ENCODE data around the gene EME1. TPM values are rescaled to one million over a fixed set of nuclear protein-coding genes. Genes with fewer than 3 reads are reported as not detected.
A peak's percentile ranks its signal among the peaks of the same experiment; 100 is the strongest.

The EME1 gene
- total and polyA plus RNA-seq, 10 of the 15 experiments (the other 5 are each of a cell fraction or from before 2014, with no cell fraction given) = 13.8 to 40.5 (median 22.0) TPM

DNA sequence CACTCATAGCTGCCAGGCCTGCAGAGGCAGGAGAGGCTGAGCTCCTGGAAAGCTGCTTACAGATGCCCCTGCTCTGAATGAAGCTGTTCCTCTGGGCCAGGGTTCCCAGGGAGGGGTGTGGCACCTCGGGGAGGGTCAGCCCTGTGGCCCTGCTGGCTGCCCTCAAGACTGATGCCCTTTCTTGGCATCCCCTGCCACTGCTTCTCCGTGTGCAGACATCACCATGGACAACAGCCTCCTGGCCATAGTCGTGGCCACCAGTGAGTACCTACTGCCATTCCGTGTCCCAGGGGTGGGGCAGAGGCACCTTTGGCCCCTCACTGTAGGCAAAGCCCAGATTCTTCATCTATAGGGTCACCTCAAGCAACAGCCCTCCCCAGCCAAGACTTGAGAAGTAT lies 9.0 kb upstream of the EME1 start:
- H3K27ac ChIP-seq (ENCODE audit: control insufficient read depth, insufficient read depth) = no peak overlapping the region
- H4K20me1 ChIP-seq (ENCODE audit: control insufficient read depth, insufficient read depth) = no peaks in the 10 kb centered on the region
- H3K4me2 ChIP-seq (ENCODE audit: control insufficient read depth, insufficient read depth) = no peak overlapping the region
- no peak overlapping the region for H3K4me3 ChIP-seq
- TF ChIP-seq POLR2AphosphoS5 (IDR thresholded peaks at IDR 0.05; ENCODE audit: low read length) = peak; percentile 5; the same call in 1 of the 2 replicates
- TF ChIP-seq RFX5 (IDR thresholded peaks at IDR 0.05; ENCODE audit: low read depth, low read length) = no peak
- TF ChIP-seq NFYB (IDR thresholded peaks at IDR 0.05; ENCODE audit: insufficient read depth, low read depth, low read length) = 0 out of 2 replicates have a peak, but pooled peaks have one; percentile 17
- ATAC-seq (no peak), FAIRE-seq (no peak), DNase-seq (ENCODE audit: low read depth, low spot score) (no peak)
- no peaks in the 10 kb centered on the region for H3K9me3 ChIP-seq (replicated peaks; ENCODE audit: control insufficient read depth, insufficient read depth, low read length)
- H3K79me2 ChIP-seq (ENCODE audit: control insufficient read depth, insufficient read depth, low read length) = no peaks in the 10 kb centered on the region; the same call in 1 of the 2 replicates
- POLR2A ChIA-PET = interaction anchor here (2.3 kb wide), 1 partner anchor 33 kb away, joined by 9 read pairs; the partner anchor contains the start of gene LRRC59
- H2AFZ ChIP-seq (ENCODE audit: control insufficient read depth, low read depth, low read length) = no peak overlapping the region
- H3K36me3 ChIP-seq (ENCODE audit: control insufficient read depth in 2 of 2, insufficient read depth in 2 of 2, low read length in 1 of 2) = peaks cover 15 to 23% of the 10 kb centered on the region in 2 experiments; a peak in 3 of 4 replicates
- SMC1A ChIA-PET (ENCODE audit: uncharacterized antibody, unreplicated experiment) = interaction anchor here (1.9 kb wide), 1 partner anchor 47 kb away, joined by 9 read pairs; no protein-coding TSS in a partner anchor
- CTCF ChIA-PET = interaction anchor here (0.9 to 4.5 kb wide), 7 partner anchors 15 to 115 kb away, joined by 3 to 68 read pairs (median 18); partner anchors contain the start of genes LRRC59, RSAD1 and XYLT2
- H3K4me1 ChIP-seq (ENCODE audit: control insufficient read depth, insufficient read depth, low read length) = no peaks in the 10 kb centered on the region
- WGBS (ENCODE audit: insufficient coverage, insufficient replicate concordance, low lambda C conversion rate, missing lambda C conversion rate) = 53% methylated on average over 3 of the region's 4 CpGs
- in situ Hi-C loops (cut with MboI) (loop anchor here (5.0 kb wide), 1 partner anchor 48 kb away; no protein-coding TSS in a partner anchor), intact Hi-C loops (cut with micrococcal nuclease; ENCODE audit: unreplicated experiment) (no loop called here)
- RAD21 ChIA-PET (ENCODE audit: unreplicated experiment) = interaction anchor here (3.0 kb wide), 1 partner anchor 33 kb away, joined by 32 read pairs; the partner anchor contains the start of gene LRRC59
- H3K27me3 ChIP-seq (replicated peaks in 1 of 2; ENCODE audit: control insufficient read depth in 2 of 2, insufficient read depth in 2 of 2, low read length in 1 of 2) = no peaks in the 10 kb centered on the region
- BruUV-seq (replicated peaks) = no TSS peak
- no peak overlapping the region for H3K9ac ChIP-seq (ENCODE audit: control insufficient read depth, insufficient read depth, low read length)

DNA sequence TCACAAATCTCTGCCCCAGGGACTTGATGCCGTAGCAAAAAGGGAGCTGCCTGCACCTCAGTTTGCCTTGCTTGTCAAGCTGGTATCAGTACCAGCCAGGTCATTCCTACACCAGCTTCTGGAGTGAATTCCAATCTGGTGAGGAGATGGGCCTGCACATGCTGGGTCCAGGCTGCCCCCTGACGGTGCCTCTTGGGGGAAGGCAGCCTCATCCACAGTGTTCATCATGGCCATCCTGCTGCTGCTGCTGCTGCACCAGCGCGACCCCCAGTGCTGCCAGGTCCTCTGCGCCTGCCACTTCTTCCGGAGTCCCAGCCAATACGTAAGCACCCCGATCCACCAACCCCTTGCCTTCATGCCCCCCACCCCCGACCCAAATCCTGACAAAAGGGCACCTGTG lies 8.3 kb upstream of the EME1 start:
- ChIA-PET RAD21 (ENCODE audit: unreplicated experiment) (no interaction called here), CTCF (interaction anchor here (0.6 to 2.2 kb wide), 5 partner anchors 24 to 103 kb away, joined by 3 to 9 read pairs (median 3); partner anchors contain the start of gene LRRC59), SMC1A (ENCODE audit: uncharacterized antibody, unreplicated experiment) (no interaction called here), POLR2A (interaction anchor here (2.3 kb wide), 1 partner anchor 32 kb away, joined by 9 read pairs; the partner anchor contains the start of gene LRRC59)
- Histone ChIP-seq H3K27me3 (replicated peaks in 1 of 2; ENCODE audit: control insufficient read depth in 2 of 2, insufficient read depth in 2 of 2, low read length in 1 of 2) (no peaks in the 10 kb centered on the region), H3K4me3 (no peak overlapping the region), H3K9ac (ENCODE audit: control insufficient read depth, insufficient read depth, low read length) (no peak overlapping the region), H4K20me1 (ENCODE audit: control insufficient read depth, insufficient read depth) (no peaks in the 10 kb centered on the region), H3K9me3 (replicated peaks; ENCODE audit: control insufficient read depth, insufficient read depth, low read length) (no peaks in the 10 kb centered on the region), H3K4me1 (ENCODE audit: control insufficient read depth, insufficient read depth, low read length) (no peaks in the 10 kb centered on the region), H3K79me2 (ENCODE audit: control insufficient read depth, insufficient read depth, low read length) (no peaks in the 10 kb centered on the region; the same call in 1 of the 2 replicates), H3K36me3 (ENCODE audit: control insufficient read depth in 2 of 2, insufficient read depth in 2 of 2, low read length in 1 of 2) (peaks cover 21 to 24% of the 10 kb centered on the region in 2 experiments), H3K4me2 (ENCODE audit: control insufficient read depth, insufficient read depth) (no peak overlapping the region), H2AFZ (ENCODE audit: control insufficient read depth, low read depth, low read length) (no peak overlapping the region), H3K27ac (ENCODE audit: control insufficient read depth, insufficient read depth) (no peak overlapping the region)
- 85% methylated on average over 9 of the region's 9 CpGs for WGBS (ENCODE audit: insufficient coverage, insufficient replicate concordance, low lambda C conversion rate, missing lambda C conversion rate)
- DNase-seq (ENCODE audit: low read depth, low spot score) (no peak), FAIRE-seq (no peak), ATAC-seq (no peak)
- intact Hi-C loops (cut with micrococcal nuclease; ENCODE audit: unreplicated experiment) (no loop called here), in situ Hi-C loops (cut with MboI) (loop anchor here (5.0 kb wide), 1 partner anchor 48 kb away; no protein-coding TSS in a partner anchor)
- no TSS peak for BruUV-seq (replicated peaks)
- no peak for TF ChIP-seq RB1 (IDR thresholded peaks at IDR 0.05; ENCODE audit: borderline replicate concordance)
- peak; percentile 42; the same call in 1 of the 2 replicates for TF ChIP-seq POLR2A (IDR thresholded peaks at IDR 0.05; ENCODE audit: low read depth, low read length)
- TF ChIP-seq MYC (IDR thresholded peaks at IDR 0.05; ENCODE audit: insufficient read depth, insufficient read length, insufficient replicate concordance, low read length, severe bottlenecking) = no peak

Measured in GM12878 (cell line).